K562 (cell line): Measurements from ENCODE around the gene SLC25A36. TPM values are rescaled to one million over a fixed set of nuclear protein-coding genes. Genes with fewer than 3 reads are reported as not detected.

Experiments
- ATF7 ChIP-seq: fragments of 450-650 bp; IDR thresholded peaks from 2 replicates; pipeline ENCODE4 v1.7.1; 2014; ENCODE audit warnings: mild to moderate bottlenecking, moderate library complexity
- CREB5 ChIP-seq: fragments of 250-450 bp; sonication (Bioruptor Pico); IDR thresholded peaks from 2 replicates; pipeline ENCODE4 v1.5.0; 2020; ENCODE audit warnings: mild to moderate bottlenecking
- PREB ChIP-seq: sonication (generic); formaldehyde crosslinking; IDR thresholded peaks from 2 replicates; pipeline ENCODE4 v1.8.1; 2023; ENCODE audit warnings: mild to moderate bottlenecking, missing genetic modification reagents
- polyA plus RNA-seq, 8 experiments: library from polyadenylated mRNA; depleted of rRNA in 4 of 8; stranded (reverse) in 5 of 8; unstranded in 3 of 8; fragments of >200 nt; fragmentation: Nextera tagmentation in 2 of 8; fragmentation: Illumina TruSeq in 1 of 8; extraction: Ambion mirVana in 2 of 8; extraction: Trizol in 1 of 8; gene quantifications; 2 replicates each; pipeline versions ENCODE4 v1.2.1 to v1.2.3, GENCODE V29; 2011 to 2014; ENCODE audit warnings: inconsistent platforms in 1 of 8, missing spikeins in 1 of 8
- total RNA-seq, 7 experiments: library from RNA; depleted of rRNA in 6 of 7; stranded (reverse); fragments of >200 nt in 6 of 7; fragmentation: Illumina TruSeq in 2 of 7; extraction: Trizol in 2 of 7; gene quantifications; 2 replicates each; pipeline versions ENCODE4 v1.2.1 to v1.2.3, GENCODE V29; 2011 to 2021; ENCODE audit warnings: low replicate concordance in 1 of 7

Gene SLC25A36
- total and polyA plus RNA-seq, 9 of the 15 experiments (the other 6 are each of a cell fraction or from before 2014, with no cell fraction given) = 12.0 to 95.3 (median 43.3) TPM

- TF ChIP-seq PREB (CRISPR knock-in tag) (no peak), ATF7 (no peak), CREB5 (no peak)
Measured at GRCh38 chr3:141021261-141021660, 79.6 kb downstream of the SLC25A36 start (continued).

Other genes starting within 250 kb of the SLC25A36 start
- gene SPSB4, start 109.5 kb downstream of the SLC25A36 start, total RNA-seq (2014; rRNA removed) = not detected in 2 replicates
- not detected in 2 replicates for gene SPSB4, start 109.5 kb downstream of the SLC25A36 start, total RNA-seq (2014; rRNA removed; fragmentation: Illumina TruSeq; extraction: Trizol)
- gene SPSB4, start 109.5 kb downstream of the SLC25A36 start, total RNA-seq (2015; rRNA removed; fragmentation: Illumina TruSeq; extraction: Trizol) = not detected in 2 replicates
- 0.07 TPM in 1 of 2 replicates, not detected in the other for gene SPSB4, start 109.5 kb downstream of the SLC25A36 start, total RNA-seq (2021)
- gene SPSB4, start 109.5 kb downstream of the SLC25A36 start, polyA plus RNA-seq (2011; rRNA removed) = not detected in 2 replicates
- not detected in 2 replicates for gene SPSB4, start 109.5 kb downstream of the SLC25A36 start, polyA plus RNA-seq (2014; fragmentation: Illumina TruSeq; extraction: Trizol)
- gene SPSB4, start 109.5 kb downstream of the SLC25A36 start, polyA plus RNA-seq (2014; fragmentation: Nextera tagmentation; extraction: Ambion mirVana) = not detected
- gene SPSB4, start 109.5 kb downstream of the SLC25A36 start, polyA plus RNA-seq (2014; rRNA removed) = not detected in 2 replicates